HK-2 (cell line): ENCODE measurements around the gene NDST4.

ENCODE experiments used
- DNase-seq: peaks from one replicate; pipeline ENCODE4 v3.0.0-alpha.2; 2018; ENCODE audit not compliant: unreplicated experiment

NDST4 gene

DNA sequence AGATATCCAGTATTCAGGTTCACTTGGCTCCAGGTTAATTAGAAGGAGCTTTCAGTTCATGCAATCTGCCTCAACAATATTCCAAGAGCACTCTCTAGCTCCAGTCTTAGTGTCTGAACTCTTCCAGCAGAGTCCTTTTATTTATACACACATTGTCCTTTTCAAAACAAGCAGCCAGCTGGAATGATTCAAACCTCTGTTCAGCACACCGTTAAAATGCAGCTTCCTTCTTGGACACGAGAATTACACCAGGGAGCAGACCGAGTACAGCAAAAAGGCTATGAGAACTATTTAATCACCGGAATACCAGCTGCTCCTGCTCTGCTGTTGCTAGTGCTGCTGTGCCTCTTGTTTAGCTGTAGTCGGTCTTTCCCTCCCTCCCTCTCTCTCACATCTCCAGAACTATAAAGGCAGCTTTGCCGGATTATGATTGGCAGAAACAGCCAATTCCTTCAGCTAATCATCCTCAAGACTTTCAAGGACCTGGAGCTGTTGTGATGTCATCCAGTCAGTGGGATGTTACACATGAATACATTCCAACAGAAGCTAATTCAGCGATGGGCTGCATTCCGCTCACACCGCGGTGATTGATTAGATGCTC, at the start of gene NDST4:
NDST4 (minus strand) TSS at position 115 of the 601 bp plus-strand sequence. CDS start 36,584 bp downstream, outside the sequence.
- no peak for DNase-seq

DNA sequence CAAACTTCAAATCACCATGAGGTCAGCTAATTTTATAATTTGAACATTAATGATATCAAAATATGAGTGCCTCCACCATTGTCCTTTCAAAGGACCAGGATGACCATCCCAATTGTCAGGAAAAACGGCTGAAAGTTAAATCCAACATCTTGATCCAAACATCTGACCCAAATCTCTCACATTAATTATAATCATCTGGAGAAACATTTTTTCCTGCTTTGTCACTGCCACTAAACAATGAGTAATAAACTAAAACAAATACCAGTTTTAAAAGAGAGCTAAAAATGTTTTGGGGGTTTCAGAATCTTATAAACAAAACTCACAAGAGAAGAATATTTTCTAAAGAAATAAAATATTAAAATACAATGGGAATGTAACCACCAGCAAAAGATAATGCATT, 45.7 kb upstream of the NDST4 start:
- no peak for DNase-seq

GRCh38 chr4:115158296-115158695, 44.9 kb upstream of the NDST4 start:
- DNase-seq: no peak

DNA sequence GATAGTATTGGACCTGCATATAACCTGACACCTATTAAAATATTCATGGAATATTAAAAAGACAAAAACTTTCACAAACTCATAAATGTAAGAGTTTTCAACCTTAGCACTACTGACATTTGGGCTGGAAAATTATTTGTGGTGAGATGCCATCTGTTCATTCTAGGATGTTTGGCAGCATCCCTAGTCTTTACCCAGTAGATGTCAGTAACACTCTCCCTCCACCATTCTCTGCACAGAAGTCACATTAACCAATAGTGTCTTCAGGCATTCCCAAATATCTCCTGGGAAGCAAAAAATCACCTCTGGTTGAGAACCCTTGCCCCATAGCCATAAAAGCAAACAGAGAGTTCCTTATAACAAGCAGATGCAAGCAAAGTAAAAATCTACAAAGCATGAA, 41.4 kb upstream of the NDST4 start:
- DNase-seq: no peak

DNA sequence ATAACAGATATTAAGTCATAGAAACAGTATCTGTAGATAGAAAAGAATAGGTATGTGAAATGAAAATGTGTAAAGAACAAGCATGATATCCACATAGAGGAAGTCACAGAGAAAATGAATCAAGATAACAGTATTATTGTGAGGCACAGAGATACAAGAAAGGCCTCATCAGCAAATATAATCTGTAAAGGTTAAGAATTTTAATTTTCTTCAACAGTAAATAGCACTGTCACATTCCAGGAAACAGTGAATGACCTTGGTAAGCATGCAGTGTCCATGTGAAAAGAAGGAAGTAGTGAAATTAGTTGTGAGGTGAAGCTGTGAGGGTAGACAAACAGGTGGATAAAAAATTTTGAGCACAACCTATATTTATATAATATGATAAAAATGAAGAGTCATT, 39.5 kb upstream of the NDST4 start:
- DNase-seq: no peak

GRCh38 chr4:115152081-115152480, 38.7 kb upstream of the NDST4 start:
- DNase-seq: no peak

GRCh38 chr4:115149106-115149505, 35.7 kb upstream of the NDST4 start:
- no peak for DNase-seq

GRCh38 chr4:115145393-115146160, 32.2 kb upstream of the NDST4 start:
- DNase-seq: no peak

DNA sequence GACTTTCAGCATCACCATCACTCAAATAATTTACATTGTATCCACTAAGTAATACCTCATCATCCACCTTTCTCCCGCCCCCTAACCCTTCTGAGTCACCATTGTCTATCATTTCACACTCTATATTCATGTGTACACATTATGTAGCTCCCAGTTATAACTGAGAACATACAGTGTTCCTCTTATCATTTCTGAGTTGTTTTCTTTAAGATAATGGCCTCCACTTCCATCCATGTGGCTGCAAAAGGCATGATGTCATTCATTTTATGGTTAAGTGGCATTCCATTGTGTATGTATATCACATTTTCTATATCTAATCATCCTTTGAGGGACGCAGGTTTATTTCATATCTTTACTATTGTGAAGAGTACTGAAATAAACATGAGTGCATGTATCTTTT, 14.6 kb upstream of the NDST4 start:
- no peak for DNase-seq

- DNase-seq: no peak
Measured at GRCh38 chr4:115126491-115126890, 13.1 kb upstream of the NDST4 start.

DNA sequence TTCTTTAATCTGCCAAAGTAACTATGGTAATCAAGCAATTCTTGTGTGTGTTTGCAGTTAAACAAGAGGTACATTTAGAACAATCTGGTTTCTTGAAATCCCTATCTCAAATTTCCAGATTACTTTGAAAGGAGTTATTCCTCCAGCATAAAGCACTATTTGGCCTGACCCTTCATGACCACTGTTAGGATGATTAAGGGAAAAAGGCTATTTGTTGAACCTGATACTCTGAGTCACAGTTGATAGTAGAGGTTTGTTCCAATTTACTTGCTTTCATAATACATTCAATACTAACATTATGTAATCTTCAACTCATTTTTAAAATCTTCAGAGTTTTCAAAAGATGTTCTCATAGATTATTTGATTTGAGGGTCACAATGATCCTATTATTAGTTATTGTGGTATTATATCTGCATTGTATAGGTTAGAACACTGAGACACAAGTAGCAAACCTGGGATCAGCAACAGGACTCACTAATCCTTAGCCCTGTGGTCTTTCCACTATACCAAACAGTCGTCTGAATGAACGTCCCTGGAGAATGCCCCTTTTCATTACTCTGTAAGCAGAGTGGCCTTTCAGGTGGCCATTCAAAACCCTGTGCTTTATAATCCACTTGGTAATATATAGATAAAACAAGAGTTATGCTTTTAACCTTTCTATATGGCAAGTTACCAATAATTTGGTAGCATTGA, 8.1 kb upstream of the NDST4 start:
- DNase-seq: no peak

GRCh38 chr4:115119804-115120352, 6.5 kb upstream of the NDST4 start:
- no peak for DNase-seq

DNA sequence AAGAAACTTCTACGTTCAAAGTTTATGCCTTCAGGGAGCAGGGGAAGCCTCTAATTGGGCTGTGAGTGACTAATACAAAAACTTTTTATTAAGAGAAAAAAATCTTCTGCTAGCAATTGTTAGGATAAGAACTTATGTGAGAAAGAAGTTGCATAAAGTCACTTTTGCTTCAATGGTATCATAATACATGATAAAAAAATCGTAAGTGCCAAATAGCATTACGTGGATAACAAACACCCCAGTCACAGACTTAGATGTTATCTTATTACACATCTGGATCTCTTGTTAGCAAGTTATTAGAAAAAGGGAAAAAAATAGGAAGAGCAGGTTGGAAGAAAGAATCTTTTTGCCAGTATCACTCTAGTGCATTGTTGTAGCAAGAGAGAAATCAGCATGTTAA, 4.2 kb upstream of the NDST4 start:
- no peak for DNase-seq

- DNase-seq: no peak
Measured at GRCh38 chr4:115110191-115111181, 2.9 kb downstream of the NDST4 start.

DNA sequence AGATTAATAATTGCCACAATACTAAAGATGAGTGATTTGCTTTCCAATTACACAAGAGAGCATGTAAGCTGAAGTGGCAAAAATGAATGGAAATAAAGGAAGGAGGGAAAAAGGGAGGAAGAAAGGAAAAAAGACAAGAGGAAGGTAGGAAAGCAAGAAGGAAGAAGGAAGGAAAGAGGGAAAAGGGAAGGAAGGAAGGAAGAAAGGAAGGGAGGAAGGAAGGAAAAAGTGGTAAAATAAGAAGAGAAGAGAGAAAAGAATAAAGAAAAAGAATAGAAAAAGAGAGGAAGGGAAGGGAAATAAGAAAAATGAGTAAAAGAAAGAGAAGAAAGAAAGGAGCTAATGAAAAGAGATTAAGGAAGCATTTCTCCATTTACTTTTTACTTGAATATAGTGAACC, 4.6 kb downstream of the NDST4 start:
- no peak for DNase-seq

GRCh38 chr4:115107411-115107810, 6.0 kb downstream of the NDST4 start:
- DNase-seq: no peak

GRCh38 chr4:115101675-115102074, 11.7 kb downstream of the NDST4 start:
- no peak for DNase-seq

DNA sequence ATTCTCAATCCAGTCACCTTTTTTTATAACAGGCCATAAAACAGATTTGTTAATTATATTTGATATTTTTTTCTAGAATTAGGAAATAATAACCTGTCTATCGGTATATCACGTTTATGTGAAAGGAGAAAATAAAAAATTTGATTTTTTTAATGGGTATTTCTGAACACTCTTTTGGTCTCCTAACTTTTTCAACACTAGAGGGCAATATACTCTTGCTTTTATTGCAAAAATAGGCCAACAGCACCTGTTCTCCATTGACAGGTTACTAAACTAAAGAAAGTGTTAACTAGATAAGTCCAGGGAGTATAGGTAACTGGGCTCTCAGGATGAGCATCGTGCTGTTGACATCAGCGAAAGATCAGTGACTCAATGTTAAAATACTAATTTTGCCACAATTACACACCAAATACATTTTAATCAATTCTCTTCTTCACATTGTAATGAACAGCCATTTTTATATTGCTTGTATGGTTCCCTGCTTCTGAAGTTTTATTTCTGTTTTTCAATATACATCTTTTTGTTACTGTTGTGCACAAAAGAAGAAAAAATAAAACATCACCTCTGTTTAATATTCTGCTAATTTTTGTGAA, 22.8 kb downstream of the NDST4 start:
- no peak for DNase-seq

DNA sequence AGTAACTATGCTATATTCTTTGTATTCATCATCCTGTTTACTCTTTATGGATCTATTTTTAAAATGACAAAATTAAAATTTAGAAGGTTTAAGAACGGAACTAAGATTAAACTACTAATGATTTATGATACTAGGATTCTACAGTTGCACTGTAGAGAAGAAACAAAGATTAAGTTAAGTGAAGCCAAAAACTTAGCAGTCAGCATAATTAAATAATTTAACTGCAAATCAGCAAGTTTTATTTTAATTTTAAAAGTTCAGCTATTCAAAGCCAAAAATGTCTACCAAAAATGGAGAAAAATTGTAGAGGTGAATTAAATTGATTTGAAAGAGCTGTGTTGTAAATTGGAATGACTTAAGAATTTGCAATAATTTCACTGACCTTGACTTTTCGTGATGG, 30.8 kb downstream of the NDST4 start:
- DNase-seq: no peak

- DNase-seq: no peak
Measured at GRCh38 chr4:115076691-115077090, 36.7 kb downstream of the NDST4 start.

DNA sequence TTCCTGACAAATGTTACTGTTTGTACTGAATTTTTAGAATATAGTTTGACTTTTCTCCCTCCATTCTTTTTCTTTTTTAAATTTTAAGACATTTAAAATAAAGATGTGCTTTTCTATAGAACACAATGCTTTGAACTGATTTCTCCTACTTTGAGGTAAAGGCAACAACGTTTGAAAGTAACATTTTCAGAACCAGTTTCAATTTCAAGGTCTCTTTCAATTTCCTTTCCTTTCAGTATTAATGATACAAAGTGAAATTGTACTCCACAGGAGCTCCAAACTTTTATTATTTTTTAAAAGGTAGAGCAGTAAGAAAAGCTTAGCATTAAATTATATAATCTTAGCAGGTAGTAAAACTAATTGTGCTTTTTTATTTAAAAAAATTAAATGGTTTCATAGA, 54.9 kb downstream of the NDST4 start:
- DNase-seq: no peak
